SKM-1 (cell line): Measurements from ENCODE around the gene MAN1A1.
"Not testable (repeated sequence)": the region's sequence is repeated elsewhere in the genome, so short reads cannot be mapped to it uniquely, and the experiment has no call there.

Source experiments
- DNase-seq: peaks from one replicate; lab custom pipeline; 2025; ENCODE audit not compliant: unreplicated experiment; lab: John Stamatoyannopoulos, UW

MAN1A1 gene

GRCh38 chr6:119349361-119350201 lies at the start of gene MAN1A1:
Gene MAN1A1, minus strand, starts transcription at chr6:119349761. Its CDS starts 696 bp downstream, at chr6:119349065.
- DNase-seq, result peak; percentile 61

- DNase-seq, result no peak
Measured at GRCh38 chr6:119395192-119395591, 45.6 kb upstream of the MAN1A1 start.

- no peak for DNase-seq
Measured at GRCh38 chr6:119390247-119390793, 40.8 kb upstream of the MAN1A1 start.

GRCh38 chr6:119385994-119386393 lies 36.4 kb upstream of the MAN1A1 start:
- DNase-seq, result no peak

GRCh38 chr6:119384444-119384843 lies 34.9 kb upstream of the MAN1A1 start:
- DNase-seq, result no peak

GRCh38 chr6:119379809-119380208 lies 30.2 kb upstream of the MAN1A1 start:
- no peak for DNase-seq

- DNase-seq, result not testable (repeated sequence)
Measured at GRCh38 chr6:119377043-119377442, 27.5 kb upstream of the MAN1A1 start.

- no peak for DNase-seq
Measured at GRCh38 chr6:119370080-119370479, 20.5 kb upstream of the MAN1A1 start.

GRCh38 chr6:119368921-119369320 lies 19.4 kb upstream of the MAN1A1 start:
- DNase-seq, result no peak

GRCh38 chr6:119361209-119361608 lies 11.6 kb upstream of the MAN1A1 start:
- no peak for DNase-seq

- no peak for DNase-seq
Measured at GRCh38 chr6:119360262-119360915, 10.8 kb upstream of the MAN1A1 start.

GRCh38 chr6:119355890-119356289 lies 6.3 kb upstream of the MAN1A1 start:
- no peak for DNase-seq

GRCh38 chr6:119355157-119355556 lies 5.6 kb upstream of the MAN1A1 start:
- peak; percentile 24 for DNase-seq

GRCh38 chr6:119353696-119354095 lies 4.1 kb upstream of the MAN1A1 start:
- no peak for DNase-seq

- DNase-seq, result no peak
Measured at GRCh38 chr6:119352001-119352400, 2.4 kb upstream of the MAN1A1 start.

- DNase-seq, result no peak
Measured at GRCh38 chr6:119350952-119351372, 1.4 kb upstream of the MAN1A1 start.

- DNase-seq, result no peak
Measured at GRCh38 chr6:119350202-119350951, 816 bp upstream of the MAN1A1 start.

- no peak for DNase-seq
Measured at GRCh38 chr6:119348748-119349360, 707 bp downstream of the MAN1A1 start.

- no peak for DNase-seq
Measured at GRCh38 chr6:119348096-119348747, 1.3 kb downstream of the MAN1A1 start.

- peak; percentile 36 for DNase-seq
Measured at GRCh38 chr6:119347466-119348095, 2.0 kb downstream of the MAN1A1 start.
